Testis (tissue), 3 donors: ENCODE data around the gene PPM1D. TPM values are rescaled to one million over a fixed set of nuclear protein-coding genes. Genes with fewer than 3 reads are reported as not detected.
A peak's percentile ranks its signal among the peaks of the same experiment; 100 is the strongest.
"Not testable (repeated sequence)": the region's sequence is repeated elsewhere in the genome, so short reads cannot be mapped to it uniquely, and the experiment has no call there.

Source experiments
- DNase-seq: peaks from one replicate; pipeline ENCODE4 v3.0.0-alpha.2; 2019
- H3K27ac ChIP-seq, 2 donors: fragments of 200-600 bp; sonication (generic); one replicate each; pipeline ENCODE4 v1.5.1; 2019
- H3K27me3 ChIP-seq: fragments of 200-600 bp; sonication (generic); one replicate; pipeline ENCODE4 v1.5.1; 2019
- H3K36me3 ChIP-seq: fragments of 200-600 bp; sonication (generic); one replicate; pipeline ENCODE4 v1.5.1; 2017; ENCODE audit warnings: low read depth; ENCODE audit errors: missing control alignments
- H3K4me1 ChIP-seq: fragments of 200-600 bp; sonication (generic); one replicate; pipeline ENCODE4 v1.5.1; 2019
- H3K4me3 ChIP-seq, 2 donors: fragments of 200-600 bp; sonication (generic); one replicate each; pipeline ENCODE4 v1.5.1; 2017 to 2019
- H3K9me3 ChIP-seq: fragments of 200-600 bp; sonication (generic); one replicate; pipeline ENCODE4 v1.5.1; 2017
- POLR2A ChIP-seq: fragments of 450-650 bp; IDR thresholded peaks from one replicate; pipeline ENCODE4 v1.6.1; 2017; ENCODE audit warnings: antibody characterized with exemption, mild to moderate bottlenecking, moderate library complexity
- WGBS, 2 donors: methylation state at CpG; one replicate each; pipeline ENCODE4 v1.1.5; 2018; 5-methylcytosine and 5-hydroxymethylcytosine counted together
- intact Hi-C: fragments of 100-400 bp; cut with DNase I; formaldehyde crosslinking; loops from one replicate; pipeline ENCODE4 v1.15.1; 2023; ENCODE audit warnings: low total_unique reads
- polyA plus RNA-seq: library from polyadenylated mRNA; stranded (reverse); fragments of 350-450 nt; fragmentation: Illumina TruSeq; extraction: RNeasy Lipid Tissue Mini Kit (QIAGEN cat#74804); gene quantifications from one replicate; pipeline ENCODE4 v1.2.3, GENCODE V29; 2014; ENCODE audit warnings: low read depth, low replicate concordance; ENCODE audit not compliant: insufficient read depth
- total RNA-seq, 2 donors: library from RNA; depleted of rRNA; stranded (reverse); fragments of >200 nt; gene quantifications; one replicate each; pipeline ENCODE4 v1.2.3, GENCODE V29; 2016
- TF ChIP-seq, protein P1 (sequence below), 3 experiments: fragments of 450-650 bp in 2 of 3; fragments of 200-600 bp in 1 of 3; sonication (generic) in 1 of 3; IDR thresholded peaks; one replicate each; pipeline ENCODE4 v1.5.1; 2016 to 2019; ENCODE audit warnings: antibody characterized with exemption in 3 of 3, mild to moderate bottlenecking in 2 of 3, moderate library complexity in 1 of 3

The PPM1D gene
- total and polyA plus RNA-seq, 3 donors from 2014 or later, result 31.5 to 40.7 (median 34.9) TPM

DNA sequence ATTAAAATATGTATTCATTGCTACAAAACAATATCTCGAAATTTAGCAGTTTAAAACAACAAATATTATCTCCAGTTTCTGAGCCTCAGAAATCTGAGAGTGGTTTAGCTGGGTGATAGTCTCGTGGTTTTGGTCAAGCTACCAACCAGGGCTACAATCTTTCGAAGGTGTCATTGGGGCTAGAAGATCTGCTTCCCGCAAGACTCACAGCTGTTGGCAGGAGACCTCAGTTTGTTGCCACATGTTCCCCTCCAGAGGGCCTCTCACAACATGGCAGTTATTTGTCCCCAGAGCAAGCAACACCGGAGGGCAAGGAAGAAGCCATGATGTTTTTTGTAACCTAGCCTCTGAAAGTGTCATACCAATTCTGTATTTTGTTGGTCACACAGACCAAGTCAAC lies 65.6 kb downstream of the PPM1D start:
- no peak overlapping the region for H3K27ac ChIP-seq
- 94 to 95% methylated on average over 5 of the region's 5 CpGs for WGBS, 2 donors
- intact Hi-C loops, result no loop called here
- H3K4me1 ChIP-seq, result no peaks in the 10 kb centered on the region
- DNase-seq, result no peak
- H3K9me3 ChIP-seq, result no peaks in the 10 kb centered on the region
- H3K27me3 ChIP-seq, result no peaks in the 10 kb centered on the region
- TF ChIP-seq, protein P1, sequence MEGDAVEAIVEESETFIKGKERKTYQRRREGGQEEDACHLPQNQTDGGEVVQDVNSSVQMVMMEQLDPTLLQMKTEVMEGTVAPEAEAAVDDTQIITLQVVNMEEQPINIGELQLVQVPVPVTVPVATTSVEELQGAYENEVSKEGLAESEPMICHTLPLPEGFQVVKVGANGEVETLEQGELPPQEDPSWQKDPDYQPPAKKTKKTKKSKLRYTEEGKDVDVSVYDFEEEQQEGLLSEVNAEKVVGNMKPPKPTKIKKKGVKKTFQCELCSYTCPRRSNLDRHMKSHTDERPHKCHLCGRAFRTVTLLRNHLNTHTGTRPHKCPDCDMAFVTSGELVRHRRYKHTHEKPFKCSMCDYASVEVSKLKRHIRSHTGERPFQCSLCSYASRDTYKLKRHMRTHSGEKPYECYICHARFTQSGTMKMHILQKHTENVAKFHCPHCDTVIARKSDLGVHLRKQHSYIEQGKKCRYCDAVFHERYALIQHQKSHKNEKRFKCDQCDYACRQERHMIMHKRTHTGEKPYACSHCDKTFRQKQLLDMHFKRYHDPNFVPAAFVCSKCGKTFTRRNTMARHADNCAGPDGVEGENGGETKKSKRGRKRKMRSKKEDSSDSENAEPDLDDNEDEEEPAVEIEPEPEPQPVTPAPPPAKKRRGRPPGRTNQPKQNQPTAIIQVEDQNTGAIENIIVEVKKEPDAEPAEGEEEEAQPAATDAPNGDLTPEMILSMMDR (IDR thresholded peaks at IDR 0.05), result no peak
- no peak for TF ChIP-seq POLR2A
- H3K4me3 ChIP-seq, result no peak overlapping the region
- H3K36me3 ChIP-seq, result no peaks in the 10 kb centered on the region

- H3K27me3 ChIP-seq, intact Hi-C loops, H3K36me3 ChIP-seq, H3K4me3 ChIP-seq, H3K9me3 ChIP-seq, H3K4me1 ChIP-seq, H3K27ac ChIP-seq, DNase-seq: not testable (repeated sequence)
- whole genome bisulfite sequencing, 2 donors, result 87 to 92% methylated on average over 7 of the region's 7 CpGs
Measured at GRCh38 chr17:60668741-60669140, 68.7 kb downstream of the PPM1D start.

- no peak for DNase-seq
- H3K27ac ChIP-seq, result peak overlapping the region; percentile 3 to 60
- peak overlapping the region in 1 of 2 donors; percentile 21 for H3K4me3 ChIP-seq
- TF ChIP-seq POLR2A, result no peak
- TF ChIP-seq, protein P1 (IDR thresholded peaks at IDR 0.05), result no peak
- H3K9me3 ChIP-seq, result no peaks in the 10 kb centered on the region
- no peaks in the 10 kb centered on the region for H3K36me3 ChIP-seq
- WGBS, 2 donors, result 8 to 16% methylated on average over 2 of the region's 2 CpGs
- peaks cover 2% of the 10 kb centered on the region for H3K4me1 ChIP-seq
- H3K27me3 ChIP-seq, result no peaks in the 10 kb centered on the region
- intact Hi-C loops, result no loop called here
Measured at GRCh38 chr17:60671482-60671881, 71.5 kb downstream of the PPM1D start.

GRCh38 chr17:60674637-60675036 lies 74.6 kb downstream of the PPM1D start:
- peak; percentile 45 for DNase-seq
- H3K4me3 ChIP-seq, intact Hi-C loops, H3K27ac ChIP-seq, H3K9me3 ChIP-seq, H3K36me3 ChIP-seq, H3K27me3 ChIP-seq: not testable (repeated sequence)
- H3K4me1 ChIP-seq, result peaks cover 17% of the 10 kb centered on the region
- WGBS, 2 donors, result 67 to 78% methylated on average over 7 of the region's 7 CpGs

- Histone ChIP-seq H3K9me3 (no peaks in the 10 kb centered on the region), H3K27ac (no peak overlapping the region), H3K27me3 (no peaks in the 10 kb centered on the region), H3K4me1 (peaks cover 17% of the 10 kb centered on the region), H3K36me3 (no peaks in the 10 kb centered on the region), H3K4me3 (no peak overlapping the region)
- WGBS, 2 donors, result 62 to 77% methylated on average over 6 of the region's 6 CpGs
- no peak for TF ChIP-seq POLR2A
- TF ChIP-seq, protein P1 (IDR thresholded peaks at IDR 0.05), result no peak
- no peak for DNase-seq
- intact Hi-C loops, result no loop called here
Measured at GRCh38 chr17:60675997-60676396, 76.0 kb downstream of the PPM1D start.

DNA sequence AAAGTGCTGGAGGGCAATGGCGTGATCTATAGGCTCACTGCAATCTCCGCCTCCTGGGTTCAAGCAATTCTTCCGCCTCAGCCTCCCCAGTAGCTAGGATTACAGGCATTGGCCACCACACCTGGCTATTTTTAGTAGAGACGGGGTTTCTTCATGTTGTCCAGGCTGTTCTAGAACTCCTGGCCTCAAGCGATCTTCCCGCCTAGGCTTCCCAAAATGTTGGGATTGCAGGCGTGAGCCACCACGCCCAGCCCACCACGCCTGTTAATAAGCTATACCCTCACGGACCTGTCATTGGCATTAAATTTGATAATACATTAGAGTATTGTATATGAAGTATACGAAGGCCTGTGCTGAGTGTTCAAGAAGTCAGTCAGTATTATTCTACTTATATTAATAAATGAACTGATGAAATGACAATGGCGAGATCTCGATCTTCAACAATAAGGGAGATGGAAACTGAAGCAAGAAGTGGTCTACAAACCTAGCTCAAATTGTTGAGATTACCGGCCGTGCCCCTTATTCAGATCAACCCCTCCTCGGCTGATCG lies 76.8 kb downstream of the PPM1D start:
- 22 to 30% methylated on average over 17 of the region's 17 CpGs for WGBS, 2 donors

More for the DNA sequence above, 76.8 kb downstream of the PPM1D start:
- Histone ChIP-seq H3K36me3 (no peaks in the 10 kb centered on the region), H3K27ac (peak overlapping the region; percentile 57 to 76), H3K4me1 (peaks cover 17% of the 10 kb centered on the region), H3K27me3 (no peaks in the 10 kb centered on the region), H3K4me3 (peak overlapping the region; percentile 85 to 91), H3K9me3 (no peaks in the 10 kb centered on the region)
- TF ChIP-seq POLR2A, result no peak
- TF ChIP-seq, protein P1 (IDR thresholded peaks at IDR 0.05), result no peak
- intact Hi-C loops, result no loop called here
- no peak for DNase-seq
